ENCODE measurements around the gene PRMT3. TPM values are rescaled to one million over a fixed set of nuclear protein-coding genes. Genes with fewer than 3 reads are reported as not detected.

The PRMT3 gene
- total and polyA plus RNA-seq, 2 of the 13 experiments (the other 11 are each of a cell fraction or from before 2014, with no cell fraction given): 9.1 to 27.7 TPM

- TF ChIP-seq GZF1 (CRISPR knock-in tag; IDR thresholded peaks at IDR 0.05) (no peak), ZNF83 (CRISPR knock-in tag; IDR thresholded peaks at IDR 0.05; ENCODE audit: borderline replicate concordance) (no peak), ZNF501 (CRISPR knock-in tag; IDR thresholded peaks at IDR 0.05) (no peak), PREB (CRISPR knock-in tag; IDR thresholded peaks at IDR 0.05) (no peak), ZNF737 (CRISPR knock-in tag; IDR thresholded peaks at IDR 0.05; ENCODE audit: borderline replicate concordance) (no peak), NFRKB (IDR thresholded peaks at IDR 0.05) (no peak), DNMT1 (CRISPR knock-in tag; IDR thresholded peaks at IDR 0.05) (no peak), TRIM24 (CRISPR knock-in tag; IDR thresholded peaks at IDR 0.05) (no peak), CHD4 (IDR thresholded peaks at IDR 0.05; ENCODE audit: borderline replicate concordance, low read length) (no peak), ZNF205 (CRISPR knock-in tag; IDR thresholded peaks at IDR 0.05) (no peak), ZNF784 (CRISPR knock-in tag; IDR thresholded peaks at IDR 0.05; ENCODE audit: borderline replicate concordance) (no peak), TRAFD1 (CRISPR knock-in tag; IDR thresholded peaks at IDR 0.05; ENCODE audit: borderline replicate concordance) (no peak), ZNF766 (CRISPR knock-in tag; IDR thresholded peaks at IDR 0.05; ENCODE audit: borderline replicate concordance) (no peak), ATF3 (CRISPR knock-in tag; IDR thresholded peaks at IDR 0.05) (no peak), ZNF775 (CRISPR knock-in tag; IDR thresholded peaks at IDR 0.05; ENCODE audit: borderline replicate concordance) (no peak), ZNF562 (CRISPR knock-in tag; IDR thresholded peaks at IDR 0.05; ENCODE audit: borderline replicate concordance) (no peak), ZMYM2 (CRISPR knock-in tag; IDR thresholded peaks at IDR 0.05) (no peak), HOXA7 (CRISPR knock-in tag; IDR thresholded peaks at IDR 0.05) (no peak)
- TF ChIP-seq, protein P1, sequence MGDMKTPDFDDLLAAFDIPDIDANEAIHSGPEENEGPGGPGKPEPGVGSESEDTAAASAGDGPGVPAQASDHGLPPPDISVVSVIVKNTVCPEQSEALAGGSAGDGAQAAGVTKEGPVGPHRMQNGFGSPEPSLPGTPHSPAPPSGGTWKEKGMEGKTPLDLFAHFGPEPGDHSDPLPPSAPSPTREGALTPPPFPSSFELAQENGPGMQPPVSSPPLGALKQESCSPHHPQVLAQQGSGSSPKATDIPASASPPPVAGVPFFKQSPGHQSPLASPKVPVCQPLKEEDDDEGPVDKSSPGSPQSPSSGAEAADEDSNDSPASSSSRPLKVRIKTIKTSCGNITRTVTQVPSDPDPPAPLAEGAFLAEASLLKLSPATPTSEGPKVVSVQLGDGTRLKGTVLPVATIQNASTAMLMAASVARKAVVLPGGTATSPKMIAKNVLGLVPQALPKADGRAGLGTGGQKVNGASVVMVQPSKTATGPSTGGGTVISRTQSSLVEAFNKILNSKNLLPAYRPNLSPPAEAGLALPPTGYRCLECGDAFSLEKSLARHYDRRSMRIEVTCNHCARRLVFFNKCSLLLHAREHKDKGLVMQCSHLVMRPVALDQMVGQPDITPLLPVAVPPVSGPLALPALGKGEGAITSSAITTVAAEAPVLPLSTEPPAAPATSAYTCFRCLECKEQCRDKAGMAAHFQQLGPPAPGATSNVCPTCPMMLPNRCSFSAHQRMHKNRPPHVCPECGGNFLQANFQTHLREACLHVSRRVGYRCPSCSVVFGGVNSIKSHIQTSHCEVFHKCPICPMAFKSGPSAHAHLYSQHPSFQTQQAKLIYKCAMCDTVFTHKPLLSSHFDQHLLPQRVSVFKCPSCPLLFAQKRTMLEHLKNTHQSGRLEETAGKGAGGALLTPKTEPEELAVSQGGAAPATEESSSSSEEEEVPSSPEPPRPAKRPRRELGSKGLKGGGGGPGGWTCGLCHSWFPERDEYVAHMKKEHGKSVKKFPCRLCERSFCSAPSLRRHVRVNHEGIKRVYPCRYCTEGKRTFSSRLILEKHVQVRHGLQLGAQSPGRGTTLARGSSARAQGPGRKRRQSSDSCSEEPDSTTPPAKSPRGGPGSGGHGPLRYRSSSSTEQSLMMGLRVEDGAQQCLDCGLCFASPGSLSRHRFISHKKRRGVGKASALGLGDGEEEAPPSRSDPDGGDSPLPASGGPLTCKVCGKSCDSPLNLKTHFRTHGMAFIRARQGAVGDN (CRISPR knock-in tag; IDR thresholded peaks at IDR 0.05): no peak
- TF ChIP-seq, protein P2, sequence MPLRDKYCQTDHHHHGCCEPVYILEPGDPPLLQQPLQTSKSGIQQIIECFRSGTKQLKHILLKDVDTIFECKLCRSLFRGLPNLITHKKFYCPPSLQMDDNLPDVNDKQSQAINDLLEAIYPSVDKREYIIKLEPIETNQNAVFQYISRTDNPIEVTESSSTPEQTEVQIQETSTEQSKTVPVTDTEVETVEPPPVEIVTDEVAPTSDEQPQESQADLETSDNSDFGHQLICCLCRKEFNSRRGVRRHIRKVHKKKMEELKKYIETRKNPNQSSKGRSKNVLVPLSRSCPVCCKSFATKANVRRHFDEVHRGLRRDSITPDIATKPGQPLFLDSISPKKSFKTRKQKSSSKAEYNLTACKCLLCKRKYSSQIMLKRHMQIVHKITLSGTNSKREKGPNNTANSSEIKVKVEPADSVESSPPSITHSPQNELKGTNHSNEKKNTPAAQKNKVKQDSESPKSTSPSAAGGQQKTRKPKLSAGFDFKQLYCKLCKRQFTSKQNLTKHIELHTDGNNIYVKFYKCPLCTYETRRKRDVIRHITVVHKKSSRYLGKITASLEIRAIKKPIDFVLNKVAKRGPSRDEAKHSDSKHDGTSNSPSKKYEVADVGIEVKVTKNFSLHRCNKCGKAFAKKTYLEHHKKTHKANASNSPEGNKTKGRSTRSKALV (CRISPR knock-in tag; IDR thresholded peaks at IDR 0.05): no peak
These were observed 130.9 kb downstream of the PRMT3 start (continued) for GRCh38 chr11:20518323-20518834.
